ENCODE results near the gene TEKT3.

- TF ChIP-seq TAF1 (conservative IDR thresholded peaks at IDR 0.05) (no peak), MAX (IDR thresholded peaks at IDR 0.05) (peak; percentile 31), CTCF (IDR thresholded peaks at IDR 0.05; ENCODE audit: low read depth, low read length, missing input control) (peak; percentile 82), RAD21 (IDR thresholded peaks at IDR 0.05) (peak; percentile 75 to 88), HNF4G (IDR thresholded peaks at IDR 0.05) (no peak), ATF3 (IDR thresholded peaks at IDR 0.05) (no peak), GABPA (IDR thresholded peaks at IDR 0.05 in 1 of 2, conservative IDR thresholded peaks at IDR 0.05 in 1 of 2) (no peak), SP1 (IDR thresholded peaks at IDR 0.05) (no peak), REST (IDR thresholded peaks at IDR 0.05) (no peak), EGR1 (IDR thresholded peaks at IDR 0.05; ENCODE audit: low read depth in 2 of 2) (no peak), JUND (IDR thresholded peaks at IDR 0.05) (no peak), FOXA1 (IDR thresholded peaks at IDR 0.05) (no peak)
These were observed 84.1 kb downstream of the TEKT3 start for GRCh38 chr17:15257258-15257788.
